SKM-1 treated with dmso at 0.1 percent for 144 hours (cell line): Measurements from ENCODE around the gene PLA2G5.

Experiments used
- DNase-seq: peaks from one replicate; lab custom pipeline; 2025; ENCODE audit not compliant: unreplicated experiment; lab: John Stamatoyannopoulos, UW

The PLA2G5 gene

GRCh38 chr1:20089328-20090077, 19.5 kb downstream of the PLA2G5 start:
- DNase-seq, result no peak

- no peak for DNase-seq
These were observed 20.1 kb downstream of the PLA2G5 start for GRCh38 chr1:20090119-20090518.

- DNase-seq, result no peak
These were observed 20.6 kb downstream of the PLA2G5 start for GRCh38 chr1:20090641-20091040.

- no peak for DNase-seq
These were observed 23.3 kb downstream of the PLA2G5 start for GRCh38 chr1:20093303-20093702.

GRCh38 chr1:20093940-20094391, 24.0 kb downstream of the PLA2G5 start:
- no peak for DNase-seq

GRCh38 chr1:20095564-20096434, 25.8 kb downstream of the PLA2G5 start:
- no peak for DNase-seq

GRCh38 chr1:20096840-20097447, 26.9 kb downstream of the PLA2G5 start:
- DNase-seq, result no peak

GRCh38 chr1:20099533-20099932, 29.5 kb downstream of the PLA2G5 start:
- DNase-seq, result no peak

GRCh38 chr1:20100632-20101355, 30.8 kb downstream of the PLA2G5 start:
- DNase-seq, result peak; percentile 60

GRCh38 chr1:20102875-20103274, 32.9 kb downstream of the PLA2G5 start:
- no peak for DNase-seq

GRCh38 chr1:20105856-20106255, 35.9 kb downstream of the PLA2G5 start:
- no peak for DNase-seq

- DNase-seq, result no peak
These were observed 37.4 kb downstream of the PLA2G5 start for GRCh38 chr1:20107351-20107750.

GRCh38 chr1:20107796-20108195, 37.8 kb downstream of the PLA2G5 start:
- DNase-seq, result no peak

GRCh38 chr1:20108366-20109123, 38.6 kb downstream of the PLA2G5 start:
- no peak for DNase-seq

GRCh38 chr1:20109223-20109856, 39.3 kb downstream of the PLA2G5 start:
- no peak for DNase-seq

GRCh38 chr1:20110679-20111078, 40.7 kb downstream of the PLA2G5 start:
- no peak for DNase-seq

GRCh38 chr1:20111452-20111851, 41.5 kb downstream of the PLA2G5 start:
- no peak for DNase-seq

GRCh38 chr1:20112279-20113000, 42.4 kb downstream of the PLA2G5 start:
- DNase-seq, result no peak

GRCh38 chr1:20114021-20114648, 44.1 kb downstream of the PLA2G5 start:
- DNase-seq, result no peak
